MCF 10A (cell line): ENCODE data around the gene SECISBP2L. TPM values are rescaled to one million over a fixed set of nuclear protein-coding genes. Genes with fewer than 3 reads are reported as not detected.

Experiments
- BruUV-seq: library from RNA; stranded (reverse); fragments of 400-500 nt; replicated peaks from 2 replicates; lab custom pipeline; 2021; lab: Mats Ljungman, UMichigan
- CTCF ChIA-PET: fragments of 300-600 bp; sonication (Branson Sonifier 250); formaldehyde crosslinking; extraction: SDS; loops from one replicate; lab custom pipeline; 2021; ENCODE audit warnings: antibody characterized with exemption, inconsistent platforms; lab: Yijun Ruan, JAX
- POLR2A ChIA-PET: fragments of 300-600, 350-650 bp; sonication (Branson Sonifier 250); formaldehyde crosslinking; extraction: SDS; loops from one replicate; lab custom pipeline; 2020; ENCODE audit warnings: antibody characterized with exemption, inconsistent platforms; lab: Yijun Ruan, JAX
- DNase-seq: peaks from one replicate; pipeline ENCODE4 v3.0.0-alpha.2; 2018; ENCODE audit not compliant: unreplicated experiment
- H3K27ac Mint-ChIP-seq: one replicate; pipeline ENCODE4 v1.8.0; 2022; ENCODE audit warnings: mild to moderate bottlenecking, low read depth, mixed read lengths; ENCODE audit not compliant: unreplicated experiment
- H3K27me3 Mint-ChIP-seq: one replicate; pipeline ENCODE4 v1.8.0; 2022; ENCODE audit warnings: mixed read lengths; ENCODE audit not compliant: insufficient read depth, unreplicated experiment
- H3K36me3 Mint-ChIP-seq: one replicate; pipeline ENCODE4 v1.8.0; 2022; ENCODE audit warnings: mild to moderate bottlenecking, moderate library complexity, mixed read lengths; ENCODE audit not compliant: insufficient read depth, unreplicated experiment
- H3K4me1 Mint-ChIP-seq: one replicate; pipeline ENCODE4 v1.8.0; 2022; ENCODE audit warnings: mixed read lengths; ENCODE audit not compliant: insufficient read depth, unreplicated experiment
- H3K4me3 Mint-ChIP-seq: one replicate; pipeline ENCODE4 v1.8.0; 2022; ENCODE audit warnings: mild to moderate bottlenecking, moderate library complexity, mixed read lengths; ENCODE audit not compliant: unreplicated experiment
- H3K9me3 Mint-ChIP-seq: one replicate; pipeline ENCODE4 v1.8.0; 2022; ENCODE audit warnings: mixed read lengths; ENCODE audit not compliant: unreplicated experiment
- intact Hi-C: fragments of 100-400 bp; cut with micrococcal nuclease; formaldehyde crosslinking; loops from 2 replicates; pipeline ENCODE4 v1.14.1; 2022
- total RNA-seq: library from RNA; stranded (reverse); gene quantifications from 2 replicates; pipeline ENCODE4 v1.2.3, GENCODE V29; 2022
- TF ChIP-seq, protein P1 (sequence below): fragments of 200-600 bp; IDR thresholded peaks from one replicate; pipeline ENCODE4 v1.8.0; 2022; ENCODE audit warnings: antibody characterized with exemption, mild to moderate bottlenecking; ENCODE audit not compliant: unreplicated experiment

SECISBP2L gene
- total RNA-seq, 1 experiment from 2014 or later = 19.6 TPM

DNA sequence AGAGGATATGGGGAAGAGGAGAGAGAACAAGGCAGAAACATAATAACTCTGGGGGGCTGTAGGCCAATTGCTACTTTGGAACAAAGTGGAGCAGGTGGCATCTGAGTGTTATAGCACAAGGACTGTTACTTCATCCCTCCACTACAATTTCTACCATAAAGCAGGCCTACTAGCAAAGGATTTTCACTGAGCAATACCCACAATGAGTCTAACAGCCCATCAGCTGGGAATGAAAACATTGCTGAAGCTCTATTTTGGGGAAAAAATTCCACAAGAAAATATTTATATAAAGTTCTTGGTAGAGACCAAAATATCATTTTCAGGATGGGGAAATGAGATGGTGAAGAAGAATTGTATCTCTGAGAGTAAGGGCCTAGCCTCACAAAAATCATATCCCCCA is 78.9 kb downstream of the SECISBP2L start:
- Mint-ChIP-seq H3K9me3 (no peaks in the 10 kb centered on the region), H3K4me3 (no peak overlapping the region), H3K27me3 (no peaks in the 10 kb centered on the region), H3K36me3 (no peaks in the 10 kb centered on the region), H3K4me1 (peaks cover 5% of the 10 kb centered on the region), H3K27ac (peak overlapping the region; percentile 6)
- TF ChIP-seq, protein P1, sequence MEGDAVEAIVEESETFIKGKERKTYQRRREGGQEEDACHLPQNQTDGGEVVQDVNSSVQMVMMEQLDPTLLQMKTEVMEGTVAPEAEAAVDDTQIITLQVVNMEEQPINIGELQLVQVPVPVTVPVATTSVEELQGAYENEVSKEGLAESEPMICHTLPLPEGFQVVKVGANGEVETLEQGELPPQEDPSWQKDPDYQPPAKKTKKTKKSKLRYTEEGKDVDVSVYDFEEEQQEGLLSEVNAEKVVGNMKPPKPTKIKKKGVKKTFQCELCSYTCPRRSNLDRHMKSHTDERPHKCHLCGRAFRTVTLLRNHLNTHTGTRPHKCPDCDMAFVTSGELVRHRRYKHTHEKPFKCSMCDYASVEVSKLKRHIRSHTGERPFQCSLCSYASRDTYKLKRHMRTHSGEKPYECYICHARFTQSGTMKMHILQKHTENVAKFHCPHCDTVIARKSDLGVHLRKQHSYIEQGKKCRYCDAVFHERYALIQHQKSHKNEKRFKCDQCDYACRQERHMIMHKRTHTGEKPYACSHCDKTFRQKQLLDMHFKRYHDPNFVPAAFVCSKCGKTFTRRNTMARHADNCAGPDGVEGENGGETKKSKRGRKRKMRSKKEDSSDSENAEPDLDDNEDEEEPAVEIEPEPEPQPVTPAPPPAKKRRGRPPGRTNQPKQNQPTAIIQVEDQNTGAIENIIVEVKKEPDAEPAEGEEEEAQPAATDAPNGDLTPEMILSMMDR = no peak
- intact Hi-C loops = loop anchor here (5.0 to 10.0 kb wide), 4 partner anchors 180 to 1085 kb away; partner anchors contain the start of gene FBN1
- no TSS peak for BruUV-seq
- no peak for DNase-seq
- ChIA-PET POLR2A (interaction anchor here (0.6 to 1.3 kb wide), 3 partner anchors 8 to 49 kb away, joined by 3 to 4 read pairs (median 4); no protein-coding TSS in a partner anchor), CTCF (interaction anchor here (0.7 to 10.9 kb wide), 6 partner anchors 7 to 595 kb away, joined by 3 to 127 read pairs (median 6); partner anchors contain the start of gene EID1)

DNA sequence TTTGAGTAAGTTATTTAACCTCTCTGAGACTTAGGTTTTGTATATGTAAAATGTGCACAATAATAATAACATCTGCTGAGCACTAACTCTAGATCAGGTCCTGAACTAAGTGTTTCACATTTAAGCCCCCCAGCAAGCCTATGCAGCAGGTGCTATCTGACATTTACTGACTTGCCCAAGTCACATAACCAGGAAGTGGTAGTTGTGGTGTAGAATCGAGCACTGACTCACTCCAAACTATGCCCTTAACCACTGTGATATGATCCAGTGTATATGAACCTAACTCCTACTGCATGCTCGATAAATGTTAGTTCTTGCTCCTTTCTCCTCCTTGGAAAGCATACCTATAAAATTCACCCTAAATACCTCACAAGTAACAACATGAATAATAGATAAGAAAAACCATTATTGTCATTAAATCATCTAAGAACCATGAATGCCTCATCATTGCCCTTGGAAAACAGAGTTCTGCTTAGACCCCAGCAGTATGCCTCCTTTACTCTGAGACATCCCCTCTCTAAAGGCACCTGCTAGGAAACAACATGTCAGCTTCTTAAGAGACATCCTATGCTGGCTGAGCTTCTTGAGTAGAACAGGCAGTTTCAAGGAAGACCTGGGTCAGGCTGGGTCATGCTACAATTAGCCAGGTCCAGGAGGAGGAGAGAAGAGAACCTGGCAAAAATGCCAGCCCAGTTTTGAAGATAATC is 79.5 kb downstream of the SECISBP2L start:
- H3K4me1 Mint-ChIP-seq = peaks cover 5% of the 10 kb centered on the region
- intact Hi-C loops = loop anchor here (1.0 to 10.0 kb wide), 5 partner anchors 104 to 1086 kb away; partner anchors contain the start of gene FBN1
- BruUV-seq = no TSS peak

GRCh38 chr15:48965972-48966371 is 80.3 kb downstream of the SECISBP2L start:
- ChIA-PET POLR2A (interaction anchor here (1.1 to 3.4 kb wide), 3 partner anchors 9 to 108 kb away, joined by 4 to 12 read pairs (median 12); partner anchors contain the start of gene EID1), CTCF (interaction anchor here (0.5 to 10.9 kb wide), 21 partner anchors 8 to 456 kb away, joined by 3 to 127 read pairs (median 3); partner anchors contain the start of gene EID1)
- Mint-ChIP-seq H3K4me1 (peaks cover 5% of the 10 kb centered on the region), H3K27ac (no peak overlapping the region), H3K4me3 (no peak overlapping the region), H3K27me3 (no peaks in the 10 kb centered on the region), H3K36me3 (no peaks in the 10 kb centered on the region), H3K9me3 (no peaks in the 10 kb centered on the region)
- intact Hi-C loops = loop anchor here (1.0 to 10.0 kb wide), 5 partner anchors 104 to 1086 kb away; partner anchors contain the start of gene FBN1
- BruUV-seq = no TSS peak
- TF ChIP-seq, protein P1 = peak; percentile 34
- DNase-seq = peak; percentile 85

More for the DNA sequence above, 79.5 kb downstream of the SECISBP2L start:
- TF ChIP-seq, protein P1 = no peak
- H3K36me3 Mint-ChIP-seq = no peaks in the 10 kb centered on the region
- peak overlapping the region; percentile 6 for H3K27ac Mint-ChIP-seq
- no peaks in the 10 kb centered on the region for H3K9me3 Mint-ChIP-seq
- DNase-seq = no peak
- POLR2A ChIA-PET = interaction anchor here (0.6 to 3.4 kb wide), 5 partner anchors 8 to 109 kb away, joined by 3 to 12 read pairs (median 4); partner anchors contain the start of gene EID1
- H3K27me3 Mint-ChIP-seq = no peaks in the 10 kb centered on the region
- CTCF ChIA-PET = interaction anchor here (0.5 to 10.9 kb wide), 20 partner anchors 8 to 595 kb away, joined by 3 to 127 read pairs (median 4); partner anchors contain the start of gene EID1
- H3K4me3 Mint-ChIP-seq = no peak overlapping the region

DNA sequence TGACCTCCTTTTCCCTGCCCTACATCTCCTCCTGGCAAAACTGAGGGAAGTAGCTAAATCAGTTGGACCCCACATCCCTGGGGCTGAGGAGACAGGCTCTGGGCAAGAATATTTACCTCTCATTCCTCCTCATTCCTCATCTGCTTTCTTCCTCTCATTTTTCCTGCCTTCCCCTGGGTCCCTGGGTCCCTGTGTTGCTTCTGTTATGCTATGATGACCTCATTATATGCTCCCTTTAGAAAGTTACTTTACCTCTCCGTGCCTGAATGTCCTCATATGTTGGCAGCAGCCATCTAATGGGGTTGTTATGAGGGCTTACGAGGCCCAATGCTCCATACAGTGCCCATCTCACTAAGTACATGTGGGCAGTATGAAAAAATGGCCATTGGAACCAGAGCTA is 81.3 kb downstream of the SECISBP2L start:
- intact Hi-C loops = loop anchor here (5.0 to 10.0 kb wide), 4 partner anchors 182 to 1087 kb away; partner anchors contain the start of gene FBN1
- no TSS peak for BruUV-seq
- Mint-ChIP-seq H3K36me3 (no peaks in the 10 kb centered on the region), H3K27ac (no peak overlapping the region), H3K27me3 (no peaks in the 10 kb centered on the region), H3K4me1 (peaks cover 5% of the 10 kb centered on the region), H3K4me3 (peak overlapping the region; percentile 10), H3K9me3 (no peaks in the 10 kb centered on the region)
- TF ChIP-seq, protein P1 = no peak
- no peak for DNase-seq
- CTCF ChIA-PET = interaction anchor here (0.5 to 10.9 kb wide), 13 partner anchors 10 to 168 kb away, joined by 3 to 127 read pairs (median 5); partner anchors contain the start of gene EID1
- POLR2A ChIA-PET = interaction anchor here (0.7 to 3.4 kb wide), 5 partner anchors 10 to 1083 kb away, joined by 4 to 29 read pairs (median 6); partner anchors contain the start of gene EID1
